ENCODE data around the gene ALDH3B1. TPM values are rescaled to one million over a fixed set of nuclear protein-coding genes. Genes with fewer than 3 reads are reported as not detected.
"Not testable (repeated sequence)": the region's sequence is repeated elsewhere in the genome, so short reads cannot be mapped to it uniquely, and the experiment has no call there.

Gene ALDH3B1
- 19.6 TPM for total RNA-seq

GRCh38 chr11:68010090-68011041, at the start of gene ALDH3B1:
ALDH3B1 (plus strand) TSS chr11:68010327; CDS start chr11:68015298, 4,971 bp downstream.
- no peaks in the 10 kb centered on the region for H3K27me3 ChIP-seq (ENCODE audit: insufficient read depth, low read length)
- H3K9me3 ChIP-seq (ENCODE audit: low read depth, low read length) = no peaks in the 10 kb centered on the region
- H3K4me3 ChIP-seq (ENCODE audit: low read length) = peak within 1 kb of the TSS; percentile 49
- peaks cover 78% of the 10 kb centered on the region for H3K4me1 ChIP-seq (ENCODE audit: insufficient read depth, low read length)

- H3K4me3 ChIP-seq (ENCODE audit: low read length); H3K4me1 ChIP-seq (ENCODE audit: insufficient read depth, low read length); H3K9me3 ChIP-seq (ENCODE audit: low read depth, low read length); H3K27me3 ChIP-seq (ENCODE audit: insufficient read depth, low read length): not testable (repeated sequence)
These were observed 46.9 kb upstream of the ALDH3B1 start for GRCh38 chr11:67963217-67963616.

DNA sequence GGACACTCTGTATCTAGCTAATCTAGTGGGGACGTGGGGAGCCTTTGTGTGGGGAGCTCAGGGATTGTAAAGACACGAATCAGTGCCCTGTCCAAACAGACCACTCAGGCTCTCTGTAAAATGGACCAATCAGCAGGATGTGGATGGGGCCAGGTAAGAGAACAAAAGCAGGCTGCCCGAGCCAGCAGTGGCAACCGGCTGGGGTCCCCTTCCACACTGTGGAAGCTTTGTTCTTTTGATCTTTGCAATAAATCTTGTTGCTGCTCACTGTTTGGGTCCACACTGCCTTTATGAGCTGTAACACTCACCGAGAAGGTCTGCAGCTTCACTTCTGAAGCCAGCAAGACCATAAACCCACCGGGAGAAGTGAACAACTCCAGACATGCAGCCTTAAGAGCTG, 46.2 kb upstream of the ALDH3B1 start:
- not testable (repeated sequence) for H3K27me3 ChIP-seq (ENCODE audit: insufficient read depth, low read length); H3K9me3 ChIP-seq (ENCODE audit: low read depth, low read length); H3K4me1 ChIP-seq (ENCODE audit: insufficient read depth, low read length); H3K4me3 ChIP-seq (ENCODE audit: low read length)

- not testable (repeated sequence) for H3K9me3 ChIP-seq (ENCODE audit: low read depth, low read length); H3K4me3 ChIP-seq (ENCODE audit: low read length); H3K4me1 ChIP-seq (ENCODE audit: insufficient read depth, low read length); H3K27me3 ChIP-seq (ENCODE audit: insufficient read depth, low read length)
These were observed 45.4 kb upstream of the ALDH3B1 start for GRCh38 chr11:67964746-67965145.

DNA sequence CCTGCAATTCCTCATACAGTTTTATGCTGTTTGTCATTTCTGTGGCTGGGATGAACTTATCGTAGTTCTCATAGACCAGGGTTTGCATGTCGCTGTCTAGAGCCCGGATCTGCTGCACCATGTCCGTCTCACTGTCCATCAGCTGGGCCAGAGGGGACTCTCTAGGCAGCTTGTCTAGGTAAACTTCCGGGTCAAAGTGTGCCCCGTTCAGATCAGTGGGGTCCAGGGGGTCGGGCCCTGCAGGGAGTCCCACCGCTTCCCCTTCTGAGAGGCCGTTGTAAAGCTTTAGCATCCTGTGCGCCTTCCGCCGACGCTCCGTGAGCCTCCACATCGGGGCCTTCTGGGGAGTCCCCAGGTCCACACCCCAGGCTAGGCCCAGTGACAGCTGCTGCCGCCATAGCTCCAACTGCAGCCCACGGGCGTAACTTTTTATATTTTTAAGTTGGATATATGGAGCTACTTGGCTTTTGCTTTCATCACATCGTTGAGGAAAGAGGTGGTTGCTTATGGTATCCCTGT, 44.2 kb upstream of the ALDH3B1 start:
- H3K27me3 ChIP-seq (ENCODE audit: insufficient read depth, low read length); H3K9me3 ChIP-seq (ENCODE audit: low read depth, low read length); H3K4me3 ChIP-seq (ENCODE audit: low read length); H3K4me1 ChIP-seq (ENCODE audit: insufficient read depth, low read length): not testable (repeated sequence)

DNA sequence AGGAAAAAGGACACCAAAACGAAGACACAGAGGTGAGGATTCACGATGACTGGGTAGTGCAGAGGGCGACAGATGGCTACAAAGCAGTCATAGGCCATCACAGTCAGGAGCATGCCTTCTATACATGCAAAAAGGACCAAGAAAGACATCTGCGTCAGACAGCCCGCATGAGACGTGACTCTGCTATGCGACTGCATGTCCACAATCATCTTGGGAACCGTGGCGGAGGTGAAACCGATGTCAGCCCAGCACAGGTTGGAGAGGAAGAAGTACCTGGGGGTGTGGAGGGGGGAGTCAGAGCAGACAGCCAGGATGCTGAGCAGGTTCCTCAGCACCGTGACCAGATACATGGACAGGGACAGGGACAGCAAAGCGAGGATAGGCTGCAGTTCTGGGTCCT, 35.4 kb upstream of the ALDH3B1 start:
- not testable (repeated sequence) for H3K27me3 ChIP-seq (ENCODE audit: insufficient read depth, low read length); H3K4me1 ChIP-seq (ENCODE audit: insufficient read depth, low read length); H3K4me3 ChIP-seq (ENCODE audit: low read length); H3K9me3 ChIP-seq (ENCODE audit: low read depth, low read length)

GRCh38 chr11:67978766-67979418, 31.2 kb upstream of the ALDH3B1 start:
- H3K9me3 ChIP-seq (ENCODE audit: low read depth, low read length); H3K4me3 ChIP-seq (ENCODE audit: low read length); H3K27me3 ChIP-seq (ENCODE audit: insufficient read depth, low read length); H3K4me1 ChIP-seq (ENCODE audit: insufficient read depth, low read length): not testable (repeated sequence)

DNA sequence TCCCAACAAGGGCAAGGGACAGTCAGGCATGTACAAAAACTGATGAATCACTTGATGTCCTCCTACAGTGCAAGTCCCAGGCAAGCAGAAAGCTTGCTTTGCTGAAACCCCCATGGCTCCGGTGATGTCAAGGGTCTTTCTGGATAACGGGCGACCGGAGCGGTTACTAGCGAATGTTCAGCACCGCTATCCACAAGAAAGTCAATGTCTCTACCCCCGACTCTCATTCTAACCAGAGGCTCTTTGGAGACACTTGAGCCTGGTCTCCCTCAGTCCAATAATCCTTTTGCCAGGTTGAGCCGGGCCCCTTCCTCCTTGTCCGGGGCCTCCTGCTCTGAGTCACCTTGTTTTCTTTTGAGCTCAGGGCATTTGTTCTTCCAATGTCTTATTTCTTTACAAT, 28.9 kb upstream of the ALDH3B1 start:
- H3K4me1 ChIP-seq (ENCODE audit: insufficient read depth, low read length); H3K27me3 ChIP-seq (ENCODE audit: insufficient read depth, low read length); H3K4me3 ChIP-seq (ENCODE audit: low read length); H3K9me3 ChIP-seq (ENCODE audit: low read depth, low read length): not testable (repeated sequence)

DNA sequence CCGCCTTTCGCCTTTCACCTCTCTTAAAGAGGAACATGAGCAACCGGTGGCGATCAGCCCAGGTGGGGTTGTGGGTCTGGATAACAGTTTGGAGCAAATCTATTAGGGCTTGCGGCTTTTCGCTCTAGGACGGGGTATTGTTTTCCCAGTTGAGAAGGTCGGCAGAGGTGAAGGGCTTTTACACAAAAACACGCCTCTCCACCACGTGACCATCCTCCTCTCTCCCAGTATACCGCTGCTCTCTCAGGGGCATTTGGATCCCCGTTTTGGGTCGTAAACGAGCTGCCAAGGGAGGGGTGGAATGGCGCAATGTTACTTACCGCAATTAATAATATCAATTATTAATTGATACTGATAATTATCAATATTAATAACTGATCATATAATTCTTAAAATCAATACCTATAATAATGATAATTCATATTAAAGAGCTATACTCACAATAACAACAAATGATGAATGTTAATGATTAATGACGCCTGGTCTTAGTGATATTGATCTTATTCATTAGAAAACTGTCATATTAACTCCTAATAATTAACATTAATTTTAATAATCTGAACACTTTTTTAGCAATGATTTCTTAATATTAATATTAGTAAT, 27.8 kb upstream of the ALDH3B1 start:
- not testable (repeated sequence) for H3K4me3 ChIP-seq (ENCODE audit: low read length); H3K4me1 ChIP-seq (ENCODE audit: insufficient read depth, low read length); H3K27me3 ChIP-seq (ENCODE audit: insufficient read depth, low read length); H3K9me3 ChIP-seq (ENCODE audit: low read depth, low read length)

DNA sequence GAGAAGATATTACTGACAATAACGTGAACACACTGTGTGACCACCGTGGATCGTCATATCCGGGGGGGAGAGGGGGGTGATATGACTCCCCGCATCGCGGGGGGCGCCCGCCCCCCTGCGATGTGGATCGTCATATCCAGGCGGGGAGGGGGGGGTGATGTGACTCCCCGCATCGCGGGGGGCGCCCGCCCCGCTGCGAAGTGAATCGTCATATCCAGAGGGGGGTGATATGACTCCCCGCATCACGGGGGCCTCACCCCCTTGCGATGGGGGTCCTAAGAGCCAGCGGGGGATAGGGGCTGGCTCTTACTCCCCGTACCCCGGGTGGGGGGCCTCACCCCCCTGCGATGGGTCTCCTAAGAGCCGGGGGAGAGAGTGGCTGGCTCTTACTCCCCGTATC, 26.2 kb upstream of the ALDH3B1 start:
- H3K9me3 ChIP-seq (ENCODE audit: low read depth, low read length) = no peaks in the 10 kb centered on the region
- H3K4me1 ChIP-seq (ENCODE audit: insufficient read depth, low read length) = no peaks in the 10 kb centered on the region
- no peaks in the 10 kb centered on the region for H3K27me3 ChIP-seq (ENCODE audit: insufficient read depth, low read length)
- H3K4me3 ChIP-seq (ENCODE audit: low read length) = no peak overlapping the region

GRCh38 chr11:67985302-67985701, 24.8 kb upstream of the ALDH3B1 start:
- not testable (repeated sequence) for H3K4me3 ChIP-seq (ENCODE audit: low read length); H3K27me3 ChIP-seq (ENCODE audit: insufficient read depth, low read length); H3K9me3 ChIP-seq (ENCODE audit: low read depth, low read length); H3K4me1 ChIP-seq (ENCODE audit: insufficient read depth, low read length)

GRCh38 chr11:67990546-67991346, 19.4 kb upstream of the ALDH3B1 start:
- not testable (repeated sequence) for H3K9me3 ChIP-seq (ENCODE audit: low read depth, low read length); H3K4me3 ChIP-seq (ENCODE audit: low read length); H3K27me3 ChIP-seq (ENCODE audit: insufficient read depth, low read length); H3K4me1 ChIP-seq (ENCODE audit: insufficient read depth, low read length)

GRCh38 chr11:67991347-67992121, 18.6 kb upstream of the ALDH3B1 start:
- H3K9me3 ChIP-seq (ENCODE audit: low read depth, low read length); H3K4me3 ChIP-seq (ENCODE audit: low read length); H3K27me3 ChIP-seq (ENCODE audit: insufficient read depth, low read length): not testable (repeated sequence)
- peaks cover 12% of the 10 kb centered on the region for H3K4me1 ChIP-seq (ENCODE audit: insufficient read depth, low read length)

DNA sequence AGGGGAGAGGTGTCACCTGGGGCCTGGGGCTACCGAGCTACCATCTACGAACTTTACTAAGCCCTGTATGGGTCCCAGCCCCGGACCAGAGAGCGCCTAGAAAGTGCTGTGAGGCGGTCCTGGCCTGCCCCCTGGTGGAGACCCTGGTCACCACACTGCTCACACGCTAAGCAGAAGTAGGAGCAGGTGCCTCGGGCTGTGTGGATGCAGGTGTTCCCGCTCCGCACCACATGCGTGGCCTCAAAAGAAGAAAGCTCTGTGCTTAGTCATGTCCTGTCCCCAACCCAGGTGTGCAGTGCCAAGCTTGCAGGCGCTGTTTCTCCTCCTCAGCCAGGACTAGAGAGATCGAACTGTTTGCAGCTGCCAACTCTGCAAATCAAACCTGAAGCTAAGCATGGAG, 16.3 kb upstream of the ALDH3B1 start:
- H3K27me3 ChIP-seq (ENCODE audit: insufficient read depth, low read length); H3K9me3 ChIP-seq (ENCODE audit: low read depth, low read length); H3K4me3 ChIP-seq (ENCODE audit: low read length): not testable (repeated sequence)
- peaks cover 33% of the 10 kb centered on the region for H3K4me1 ChIP-seq (ENCODE audit: insufficient read depth, low read length)
